HG03095 (cell line): ENCODE data around the gene SOX3.

Experiments
- ATAC-seq: cut with Tn5 transposase; IDR thresholded peaks from one replicate; pipeline ENCODE4 v1.9.1; 2021; ENCODE audit warnings: moderate library complexity; ENCODE audit not compliant: unreplicated experiment

Gene SOX3

DNA sequence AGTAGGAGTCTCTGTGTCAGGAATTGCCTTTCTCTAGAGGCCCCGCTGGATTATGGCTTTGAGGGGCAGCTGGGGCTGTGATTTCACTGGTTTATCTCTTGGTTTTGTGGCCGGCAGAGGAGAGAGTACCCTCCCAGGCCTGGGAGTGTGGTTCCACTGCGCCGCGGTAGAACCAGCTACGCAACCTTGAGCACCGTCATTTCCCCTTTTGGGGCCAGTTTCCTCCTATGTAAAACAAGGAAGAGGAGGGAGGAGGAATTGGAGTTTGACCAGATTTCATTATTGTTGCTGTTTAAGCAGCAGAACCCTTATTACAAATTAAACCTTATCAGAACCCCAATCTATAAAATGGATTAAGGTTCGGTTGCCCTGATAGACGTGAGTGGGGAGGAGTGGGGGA, 4.4 kb downstream of the SOX3 start:
- no peak for ATAC-seq

- no peak for ATAC-seq
Observed at GRCh38 chrX:140495739-140496138, 9.1 kb downstream of the SOX3 start.

DNA sequence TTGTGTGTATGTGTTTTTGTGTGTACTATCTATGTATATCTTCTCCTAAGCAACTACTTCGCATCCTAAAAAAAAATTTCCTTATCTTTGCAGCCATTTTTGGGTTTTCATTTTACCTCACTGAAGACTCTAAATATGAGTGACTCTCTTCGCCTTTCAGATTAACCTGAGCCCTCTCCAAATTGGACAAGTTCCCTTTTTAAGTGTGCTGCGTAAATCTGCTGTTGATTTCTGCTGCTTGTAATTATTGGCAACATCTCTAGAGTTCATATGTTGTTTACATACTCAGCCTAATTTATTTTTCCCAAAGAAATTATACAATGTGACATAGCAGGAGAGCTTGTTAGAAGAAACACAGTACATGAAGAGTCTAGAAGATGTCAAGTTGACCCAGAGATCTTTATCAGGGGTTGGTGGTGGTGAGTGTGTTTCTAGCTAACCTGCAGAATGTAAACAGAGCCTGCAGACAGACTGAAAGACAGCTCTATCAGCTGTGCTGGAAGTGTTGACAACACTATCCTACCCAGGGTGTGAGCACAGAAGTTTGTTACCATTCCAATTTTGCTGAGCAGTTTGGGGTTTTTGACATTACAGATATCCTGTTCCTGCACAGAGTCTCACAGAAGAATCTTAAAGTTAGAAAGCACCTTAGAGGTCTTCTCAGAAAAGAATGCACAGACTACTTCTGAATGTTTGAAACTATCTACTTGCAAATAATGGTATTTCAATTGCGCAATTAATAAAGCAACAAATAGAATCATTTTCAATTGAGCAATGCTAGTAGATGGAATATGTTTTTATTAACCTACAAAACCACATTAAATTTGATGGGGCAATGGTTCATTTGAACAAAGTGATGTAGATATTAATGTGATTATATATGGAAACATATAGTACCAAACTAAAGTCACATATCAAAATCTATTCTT, 12.5 kb downstream of the SOX3 start:
- ATAC-seq = no peak

DNA sequence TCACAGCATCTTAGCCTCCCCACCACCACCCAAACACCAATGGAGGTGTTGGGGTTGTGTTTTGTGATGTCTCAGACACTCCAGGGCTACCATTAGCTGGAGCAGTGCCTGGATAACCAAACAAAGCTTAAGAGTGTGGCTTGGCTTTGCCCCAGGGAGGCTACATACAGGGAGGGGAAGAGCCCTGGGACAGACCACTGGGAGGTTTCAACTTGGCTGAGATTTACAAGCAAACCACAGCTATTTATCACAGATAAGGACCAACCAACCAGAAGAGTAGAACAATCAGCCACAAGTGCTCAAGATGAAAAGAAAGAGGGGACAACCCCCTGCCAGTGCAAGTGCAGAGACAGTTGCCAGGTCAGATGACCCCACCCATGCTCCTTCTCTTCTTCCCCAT, 24.1 kb downstream of the SOX3 start:
- no peak for ATAC-seq

- no peak for ATAC-seq
Observed at GRCh38 chrX:140477987-140478386, 26.9 kb downstream of the SOX3 start.

- no peak for ATAC-seq
Observed at GRCh38 chrX:140475025-140475424, 29.8 kb downstream of the SOX3 start.

- ATAC-seq = no peak
Observed at GRCh38 chrX:140467211-140467610, 37.7 kb downstream of the SOX3 start.
